ENCODE data around the gene TUT7.

GRCh38 chr9:86262492-86262891 lies 91.7 kb downstream of the TUT7 start:
- TF ChIP-seq CTCF (IDR thresholded peaks at IDR 0.05; ENCODE audit: insufficient read depth, low read length, poor library complexity, severe bottlenecking) = no peak
- no peak for TF ChIP-seq EZH2phosphoT487 (conservative IDR thresholded peaks at IDR 0.05; ENCODE audit: low read length)

Measured in SU-DHL-6 (cell line).